Kidney (tissue), 14 donors: ENCODE measurements around the gene LIN7C. TPM values are rescaled to one million over a fixed set of nuclear protein-coding genes. Genes with fewer than 3 reads are reported as not detected.

ENCODE experiments used
- DNase-seq, 5 donors: peaks; one replicate each; pipeline ENCODE4 v3.0.0-alpha.2; 2013 to 2020
- FAIRE-seq: peaks from 2 replicates; lab custom pipeline; 2012; peaks lifted over from hg19 to GRCh38; lab: Jason Lieb, UNC
- H3K27ac ChIP-seq, 2 donors: one replicate each; pipeline ENCODE4 v1.7.0; 2013; ENCODE audit warnings: low read depth in 2 of 2, low read length in 2 of 2, inconsistent platforms in 1 of 2
- H3K27me3 ChIP-seq: one replicate; pipeline ENCODE4 v1.7.1; 2013; ENCODE audit warnings: low read length, inconsistent platforms; ENCODE audit not compliant: control insufficient read depth, insufficient read depth
- H3K36me3 ChIP-seq, 3 donors: one replicate each; pipeline versions ENCODE4 v1.7.0 to v1.7.1; 2013; ENCODE audit warnings: low read length in 3 of 3, control low read depth in 1 of 3, inconsistent platforms in 1 of 3; ENCODE audit not compliant: insufficient read depth in 3 of 3, control insufficient read depth in 2 of 3
- H3K4me1 ChIP-seq, 3 donors: one replicate each; pipeline versions ENCODE4 v1.7.0 to v1.7.1; 2013; ENCODE audit warnings: low read length in 3 of 3, inconsistent platforms in 1 of 3, low read depth in 1 of 3; ENCODE audit not compliant: control insufficient read depth in 2 of 3, insufficient read depth in 2 of 3
- H3K4me3 ChIP-seq, 3 donors: one replicate each; pipeline versions ENCODE4 v1.7.0 to v1.8.1; 2013; ENCODE audit warnings: low read length in 3 of 3, control low read depth in 1 of 3, inconsistent platforms in 1 of 3
- H3K9ac ChIP-seq, 3 donors: one replicate each; pipeline versions ENCODE4 v1.7.0 to v1.7.1; 2013; ENCODE audit warnings: low read length in 3 of 3, control low read depth in 1 of 3, inconsistent platforms in 1 of 3
- H3K9me3 ChIP-seq, 3 donors: one replicate each; pipeline versions ENCODE4 v1.7.0 to v1.7.1; 2013; ENCODE audit warnings: low read length in 3 of 3, control low read depth in 1 of 3, inconsistent platforms in 1 of 3; ENCODE audit not compliant: control insufficient read depth in 2 of 3, insufficient read depth in 1 of 3
- CTCF ChIP-seq: IDR thresholded peaks from 3 replicates; pipeline ENCODE4 v1.5.1; 2012; ENCODE audit warnings: mild to moderate bottlenecking, moderate library complexity, borderline replicate concordance; ENCODE audit not compliant: insufficient read depth; ENCODE audit errors: extremely low read depth
- intact Hi-C: fragments of 100-400 bp; cut with DNase I; formaldehyde crosslinking; loops from one replicate; pipeline ENCODE4 v1.11.1; 2022
- polyA plus RNA-seq: library from polyadenylated mRNA; stranded (reverse); fragments of 350-450 nt; fragmentation: Illumina TruSeq; extraction: RNeasy Lipid Tissue Mini Kit (QIAGEN cat#74804); gene quantifications from one replicate; pipeline ENCODE4 v1.2.3, GENCODE V29; 2014; ENCODE audit warnings: low read depth, low replicate concordance; ENCODE audit not compliant: insufficient read depth
- total RNA-seq: library from RNA; stranded (reverse); fragmentation: NEBNext Ultra II Directional; extraction: Animal tissue kit (Norgen Biotek cat#: 25700); gene quantifications from one replicate; pipeline ENCODE4 v1.2.1, GENCODE V29; 2021
- donor health status: control.
- donor health status: control.
- donor health status: control.
- donor health status: control.
- donor health status: control.
- donor health status: DM: yes; HTN: yes; CAD: no.
- donor health status: Normal renal cell carcinoma (clear cell type).

The LIN7C gene
- total and polyA plus RNA-seq, 2 donors from 2014 or later = 9.1 to 37.8 TPM

- no peak overlapping the region for H3K9ac ChIP-seq
- no peak overlapping the region for H3K27ac ChIP-seq
- H3K4me1 ChIP-seq = no peaks in the 10 kb centered on the region
- H3K27me3 ChIP-seq = no peaks in the 10 kb centered on the region
- H3K4me3 ChIP-seq = no peak overlapping the region
- no peaks in the 10 kb centered on the region for H3K9me3 ChIP-seq
- TF ChIP-seq CTCF = no peak
- intact Hi-C loops = no loop called here
- FAIRE-seq = no peak
- H3K36me3 ChIP-seq = no peaks in the 10 kb centered on the region
- peak in 1 of 5 donors; percentile 25 for DNase-seq
These were observed 28.7 kb downstream of the LIN7C start for GRCh38 chr11:27477831-27478230.

- TF ChIP-seq CTCF = no peak
- DNase-seq (no peak), FAIRE-seq (no peak)
- no peaks in the 10 kb centered on the region for H3K27me3 ChIP-seq
- H3K36me3 ChIP-seq = no peaks in the 10 kb centered on the region
- H3K4me3 ChIP-seq = no peak overlapping the region
- no peak overlapping the region for H3K27ac ChIP-seq
- H3K4me1 ChIP-seq = no peaks in the 10 kb centered on the region
- H3K9ac ChIP-seq = no peak overlapping the region
- H3K9me3 ChIP-seq = no peaks in the 10 kb centered on the region
- intact Hi-C loops = no loop called here
These were observed 29.3 kb downstream of the LIN7C start for GRCh38 chr11:27477243-27477642.

GRCh38 chr11:27475622-27476021 is 30.9 kb downstream of the LIN7C start:
- no peak overlapping the region for H3K27ac ChIP-seq
- no peak for TF ChIP-seq CTCF
- FAIRE-seq (no peak), DNase-seq (no peak)
- H3K4me1 ChIP-seq = peaks cover 0 to 4% (median 0%) of the 10 kb centered on the region in 3 donors
- H3K27me3 ChIP-seq = no peaks in the 10 kb centered on the region
- H3K4me3 ChIP-seq = no peak overlapping the region
- H3K36me3 ChIP-seq = no peaks in the 10 kb centered on the region
- intact Hi-C loops = no loop called here
- H3K9ac ChIP-seq = no peak overlapping the region
- no peaks in the 10 kb centered on the region for H3K9me3 ChIP-seq

GRCh38 chr11:27473017-27473406 is 33.6 kb downstream of the LIN7C start:
- H3K9ac ChIP-seq = peak overlapping the region in 2 of 3 donors; percentile 20 to 68
- no peak for FAIRE-seq

More at GRCh38 chr11:27473017-27473406, 33.6 kb downstream of the LIN7C start:
- TF ChIP-seq CTCF = no peak
- Histone ChIP-seq H3K4me1 (peaks cover 0 to 7% (median under 1%) of the 10 kb centered on the region in 3 donors), H3K36me3 (no peaks in the 10 kb centered on the region), H3K4me3 (peak overlapping the region; percentile 62 to 79 (median 65)), H3K9me3 (no peaks in the 10 kb centered on the region), H3K27me3 (no peaks in the 10 kb centered on the region), H3K27ac (peak overlapping the region; percentile 5 to 33)
- peak in 1 of 5 donors; percentile 78 for DNase-seq
- intact Hi-C loops = no loop called here
